GM21526 (cell line): ENCODE results near the gene UCK2.

Source experiments
- ATAC-seq: cut with Tn5 transposase; IDR thresholded peaks from one replicate; pipeline ENCODE4 v1.9.1; 2021; ENCODE audit warnings: moderate library complexity; ENCODE audit not compliant: unreplicated experiment, low FRiP score

The UCK2 gene

DNA sequence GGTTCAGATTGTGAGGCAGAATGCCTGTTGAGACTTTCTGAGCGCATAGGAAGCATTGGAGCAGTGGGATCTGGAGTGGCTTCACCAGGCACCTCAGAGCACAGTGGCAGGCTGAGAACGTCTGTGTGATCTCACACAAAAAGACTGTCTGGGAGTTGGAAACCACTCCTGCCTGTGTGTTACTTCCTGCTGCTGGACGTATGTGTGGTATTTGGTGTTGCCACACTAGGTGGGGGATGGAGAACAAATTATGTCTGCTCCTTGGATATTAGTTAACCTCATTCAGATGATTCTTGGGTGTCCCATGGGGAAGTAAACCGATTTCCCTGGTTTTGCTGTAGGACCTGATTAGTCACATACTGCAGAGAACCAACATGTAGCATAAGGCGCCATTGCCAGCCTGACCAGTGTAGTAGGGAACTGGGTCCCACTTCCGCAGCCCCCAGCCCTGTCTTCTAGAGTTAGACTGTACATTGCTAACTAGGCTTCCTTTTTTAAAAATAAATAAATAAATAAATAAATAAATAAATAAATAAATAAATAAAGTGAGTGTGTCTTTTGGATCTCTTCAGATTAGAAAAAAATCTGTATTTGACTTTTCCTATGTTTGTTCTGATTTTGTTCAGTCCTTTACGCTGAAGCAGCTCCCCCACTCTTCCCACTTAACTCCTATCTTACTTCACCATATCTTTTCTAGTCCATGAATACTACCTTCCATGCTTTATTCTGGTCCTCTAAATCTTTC, 26.9 kb downstream of the UCK2 start:
- no peak for ATAC-seq

DNA sequence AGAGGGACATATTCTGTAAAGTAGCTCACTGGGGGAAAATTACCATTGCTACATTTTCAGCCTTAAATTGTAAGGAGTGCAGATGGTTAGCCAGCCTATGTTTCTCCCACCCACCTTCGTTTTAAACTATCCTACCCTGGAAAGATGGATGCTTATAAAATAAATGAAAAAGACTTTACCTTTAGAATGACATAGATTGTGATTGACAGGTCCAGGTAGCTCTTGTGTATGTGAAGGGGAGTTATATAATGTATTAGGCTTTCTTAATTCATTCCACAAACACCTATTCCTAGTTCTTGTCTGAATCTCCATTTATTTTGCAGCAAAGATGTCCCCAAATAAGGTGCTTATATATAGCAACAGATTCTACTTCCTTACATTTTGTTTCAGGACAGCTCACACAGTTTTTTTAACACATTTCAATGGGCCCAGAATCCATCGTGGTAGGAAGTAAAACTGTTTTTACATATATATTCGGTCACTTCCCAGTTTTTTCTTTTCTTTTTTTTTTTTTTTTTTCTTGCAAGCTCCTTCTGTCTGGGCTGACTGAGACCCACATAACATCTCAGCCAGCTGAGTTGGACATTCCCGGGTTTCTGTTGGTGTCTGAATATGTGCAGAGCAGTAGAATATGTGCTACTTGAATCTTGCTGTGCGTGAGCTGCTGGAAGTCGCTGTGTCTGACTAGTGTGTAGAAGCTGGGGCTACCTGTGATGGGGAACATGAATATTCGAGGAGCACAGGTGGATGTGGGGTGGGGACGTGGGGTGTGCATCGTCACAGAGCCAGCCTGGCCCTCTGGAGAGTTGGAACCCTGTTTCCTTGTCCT, 27.8 kb downstream of the UCK2 start:
- no peak for ATAC-seq

- ATAC-seq: no peak
Observed at GRCh38 chr1:165856021-165856420, 28.6 kb downstream of the UCK2 start.

DNA sequence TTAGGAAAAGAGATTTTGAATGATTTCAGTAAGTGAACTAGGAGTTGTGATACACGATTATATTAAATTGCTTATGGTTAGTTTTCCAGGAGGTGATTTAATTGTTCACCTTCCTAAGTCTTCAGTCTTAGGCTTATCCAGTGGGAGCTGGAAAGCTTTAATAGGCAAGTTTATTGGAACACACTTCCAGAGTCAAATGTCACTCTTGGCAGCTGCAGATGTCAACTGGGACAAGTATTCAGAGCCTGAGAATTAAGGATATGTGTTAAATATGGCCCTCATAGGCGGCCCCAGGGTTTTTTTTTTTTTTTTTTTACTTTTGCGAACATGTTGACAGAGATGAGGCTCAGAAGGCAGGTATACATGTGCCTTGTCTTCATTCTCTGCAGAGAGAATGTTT, 29.2 kb downstream of the UCK2 start:
- no peak for ATAC-seq

GRCh38 chr1:165857046-165857801, 29.8 kb downstream of the UCK2 start:
- no peak for ATAC-seq

GRCh38 chr1:165858364-165858823, 31.0 kb downstream of the UCK2 start:
- ATAC-seq: no peak

GRCh38 chr1:165858967-165859845, 31.8 kb downstream of the UCK2 start:
- no peak for ATAC-seq

DNA sequence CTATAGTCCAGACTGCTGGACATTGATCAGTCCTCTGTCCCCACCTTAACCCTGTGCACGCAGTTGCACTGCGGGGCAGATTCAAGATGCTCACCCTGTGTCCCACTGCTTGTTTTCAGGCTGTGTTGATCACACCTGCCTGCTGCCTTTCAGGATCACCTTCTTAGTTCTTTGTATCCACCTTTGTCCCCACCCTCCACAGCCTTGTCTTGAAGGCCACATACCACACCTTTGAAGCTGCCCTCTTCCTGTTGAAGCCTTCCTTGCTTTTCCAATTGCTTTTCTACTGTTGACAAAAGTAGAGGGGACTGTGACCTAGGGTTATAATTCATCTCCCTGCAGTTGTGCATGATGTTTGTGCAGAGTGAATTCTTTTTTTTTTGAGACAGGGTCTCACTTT, 32.7 kb downstream of the UCK2 start:
- no peak for ATAC-seq

DNA sequence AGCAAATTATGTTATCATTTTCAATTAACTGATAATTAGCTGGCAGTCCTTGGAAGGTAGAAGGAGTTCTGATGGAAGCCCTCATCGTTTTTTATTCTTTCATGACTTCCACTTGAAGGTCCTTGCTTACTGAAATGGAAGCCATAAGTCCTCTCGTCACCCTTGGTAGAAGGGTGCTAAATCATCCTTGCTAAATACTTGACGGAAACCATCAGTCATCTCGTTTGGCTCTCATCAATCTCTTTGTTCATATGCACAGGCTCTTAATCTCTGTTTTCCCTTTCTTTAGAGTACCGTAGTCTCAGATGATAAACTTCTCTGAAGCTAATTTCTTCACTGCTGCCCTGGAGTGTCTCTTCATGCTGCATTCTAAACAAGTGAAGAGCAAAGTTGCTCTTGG, 34.5 kb downstream of the UCK2 start:
- no peak for ATAC-seq

- peak; percentile 72 for ATAC-seq
Observed at GRCh38 chr1:165862448-165862847, 35.0 kb downstream of the UCK2 start.

DNA sequence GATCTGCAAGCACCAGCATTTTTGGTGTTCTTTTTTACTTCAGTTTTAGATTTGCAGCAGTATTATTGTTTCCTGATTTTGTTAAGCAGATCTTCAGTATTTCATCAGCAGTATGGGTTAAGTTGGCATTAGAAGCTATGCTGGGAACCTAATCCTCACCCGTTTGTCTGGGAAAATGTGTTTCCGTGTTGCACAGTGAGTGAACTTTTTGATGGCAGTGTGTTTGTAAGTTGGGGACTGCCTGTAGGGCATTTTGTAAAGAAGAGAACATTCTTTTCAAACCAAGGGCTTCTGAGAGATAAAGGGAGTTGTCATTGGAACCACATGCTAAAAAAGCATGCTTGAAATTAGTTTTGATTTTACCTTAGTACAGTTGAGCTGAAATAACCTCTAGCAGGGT, 35.9 kb downstream of the UCK2 start:
- no peak for ATAC-seq

- ATAC-seq: no peak
Observed at GRCh38 chr1:165865633-165866340, 38.4 kb downstream of the UCK2 start.

DNA sequence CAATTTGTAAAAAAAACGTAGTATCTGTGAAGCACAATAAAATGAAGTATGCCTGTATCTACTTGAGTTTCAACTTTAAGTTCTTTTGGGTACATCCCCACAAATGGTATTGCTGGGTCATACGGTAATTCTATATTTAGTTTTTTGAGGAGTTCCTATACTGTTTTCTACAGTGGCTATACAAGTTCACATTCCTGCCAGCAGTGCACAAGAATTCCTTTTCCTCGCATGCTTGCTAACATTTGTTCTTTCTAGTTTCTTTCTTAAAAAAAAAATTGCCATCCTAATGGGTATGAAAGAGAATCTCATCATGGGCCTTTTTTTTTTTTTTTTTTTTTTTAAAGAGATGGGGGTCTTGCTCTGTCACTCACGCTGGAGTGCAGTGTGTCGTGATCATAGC, 41.9 kb downstream of the UCK2 start:
- no peak for ATAC-seq

DNA sequence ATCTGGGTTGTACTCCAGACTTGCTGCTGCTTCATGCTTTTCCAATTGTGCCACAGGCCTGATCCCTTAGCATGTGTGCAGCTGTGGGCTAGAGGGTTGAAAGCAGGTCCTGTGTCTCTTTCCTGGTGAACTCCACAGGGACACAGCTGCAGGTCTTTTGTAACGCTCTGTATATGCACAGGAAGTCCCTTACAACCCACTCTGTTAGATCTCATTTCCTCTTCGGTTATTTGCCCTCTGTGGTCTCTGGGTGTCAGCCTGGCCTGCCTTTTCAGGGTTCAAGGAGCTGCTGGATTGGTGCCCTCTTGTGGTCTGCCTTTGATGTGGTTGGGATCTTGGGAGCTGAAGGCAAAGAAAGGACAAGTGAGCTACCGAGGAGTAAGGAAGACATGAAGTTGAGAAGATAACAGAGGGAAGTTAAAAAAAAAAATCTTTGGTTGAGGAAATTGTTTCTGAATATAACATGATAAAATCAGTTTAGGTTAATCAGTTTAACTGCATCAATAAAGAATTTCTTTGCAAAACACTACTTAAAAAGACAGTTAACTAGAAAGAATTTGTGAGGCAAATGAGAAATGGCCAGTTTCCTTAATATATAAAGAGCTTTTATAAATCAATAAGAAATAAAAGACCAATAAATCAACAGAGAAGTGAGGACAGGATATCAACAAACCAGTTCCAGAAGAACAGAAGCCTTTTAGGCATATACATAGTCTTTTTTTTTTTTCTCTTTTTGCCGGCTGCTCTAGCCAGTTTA, 44.1 kb downstream of the UCK2 start:
- peak; percentile 82 for ATAC-seq

- no peak for ATAC-seq
Observed at GRCh38 chr1:165873481-165873880, 46.1 kb downstream of the UCK2 start.

GRCh38 chr1:165874643-165875042, 47.2 kb downstream of the UCK2 start:
- ATAC-seq: no peak

- no peak for ATAC-seq
Observed at GRCh38 chr1:165875171-165875570, 47.8 kb downstream of the UCK2 start.

- no peak for ATAC-seq
Observed at GRCh38 chr1:165875604-165876003, 48.2 kb downstream of the UCK2 start.

GRCh38 chr1:165876121-165876520, 48.7 kb downstream of the UCK2 start:
- ATAC-seq: no peak
